Testis (tissue), 2 donors: Measurements from ENCODE around the gene MGAT5.

ENCODE experiments used
- POLR2A ChIP-seq: fragments of 450-650 bp; IDR thresholded peaks from one replicate; pipeline ENCODE4 v1.6.1; 2017; ENCODE audit warnings: antibody characterized with exemption, mild to moderate bottlenecking, moderate library complexity
- TF ChIP-seq, protein P1 (sequence below), 3 experiments: fragments of 450-650 bp in 2 of 3; fragments of 200-600 bp in 1 of 3; sonication (generic) in 1 of 3; IDR thresholded peaks; one replicate each; pipeline ENCODE4 v1.5.1; 2016 to 2019; ENCODE audit warnings: antibody characterized with exemption in 3 of 3, mild to moderate bottlenecking in 2 of 3, moderate library complexity in 1 of 3

DNA sequence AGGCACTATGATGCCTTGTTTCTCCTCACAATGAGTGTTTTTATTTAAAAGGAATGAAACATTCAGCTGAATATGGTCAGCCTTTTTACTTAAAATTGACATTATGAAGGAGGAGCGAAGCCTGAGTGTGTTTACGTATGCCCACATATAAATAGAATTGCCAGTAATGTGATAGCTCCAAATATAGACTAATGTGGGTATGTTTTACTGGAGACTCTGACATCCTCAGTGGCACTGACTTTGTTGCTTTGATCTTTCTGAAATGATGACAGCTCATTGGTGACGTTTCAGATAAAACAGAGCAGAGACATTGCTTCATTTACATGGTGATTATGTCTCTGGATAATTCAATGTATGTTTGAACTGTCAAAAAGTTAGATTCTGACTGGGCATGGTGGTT lies 167.0 kb downstream of the MGAT5 start:
- TF ChIP-seq, protein P1, sequence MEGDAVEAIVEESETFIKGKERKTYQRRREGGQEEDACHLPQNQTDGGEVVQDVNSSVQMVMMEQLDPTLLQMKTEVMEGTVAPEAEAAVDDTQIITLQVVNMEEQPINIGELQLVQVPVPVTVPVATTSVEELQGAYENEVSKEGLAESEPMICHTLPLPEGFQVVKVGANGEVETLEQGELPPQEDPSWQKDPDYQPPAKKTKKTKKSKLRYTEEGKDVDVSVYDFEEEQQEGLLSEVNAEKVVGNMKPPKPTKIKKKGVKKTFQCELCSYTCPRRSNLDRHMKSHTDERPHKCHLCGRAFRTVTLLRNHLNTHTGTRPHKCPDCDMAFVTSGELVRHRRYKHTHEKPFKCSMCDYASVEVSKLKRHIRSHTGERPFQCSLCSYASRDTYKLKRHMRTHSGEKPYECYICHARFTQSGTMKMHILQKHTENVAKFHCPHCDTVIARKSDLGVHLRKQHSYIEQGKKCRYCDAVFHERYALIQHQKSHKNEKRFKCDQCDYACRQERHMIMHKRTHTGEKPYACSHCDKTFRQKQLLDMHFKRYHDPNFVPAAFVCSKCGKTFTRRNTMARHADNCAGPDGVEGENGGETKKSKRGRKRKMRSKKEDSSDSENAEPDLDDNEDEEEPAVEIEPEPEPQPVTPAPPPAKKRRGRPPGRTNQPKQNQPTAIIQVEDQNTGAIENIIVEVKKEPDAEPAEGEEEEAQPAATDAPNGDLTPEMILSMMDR (IDR thresholded peaks at IDR 0.05): no peak
- TF ChIP-seq POLR2A: no peak
